ENCODE measurements around the gene FGR.
"Not testable (repeated sequence)": the region's sequence is repeated elsewhere in the genome, so short reads cannot be mapped to it uniquely, and the experiment has no call there.

Gene FGR

GRCh38 chr1:27634985-27635367, at the start of gene FGR:
FGR (minus strand) TSS chr1:27635185; CDS start chr1:27623916, 11,269 bp downstream.
- DNase-seq (ENCODE audit: low read depth): no peak
- no peak for TF ChIP-seq CTCF (IDR thresholded peaks at IDR 0.05; ENCODE audit: insufficient read depth, low read depth, low read length, missing control alignments)
- peak within 1 kb of the TSS; percentile 49 for H3K4me3 ChIP-seq (ENCODE audit: low read depth, low read length)

- TF ChIP-seq CTCF (IDR thresholded peaks at IDR 0.05; ENCODE audit: insufficient read depth, low read depth, low read length, missing control alignments): no peak
- no peak for DNase-seq (ENCODE audit: low read depth)
These were observed 49.2 kb upstream of the FGR start for GRCh38 chr1:27684176-27684575.

GRCh38 chr1:27682351-27682944, 47.5 kb upstream of the FGR start:
- DNase-seq (ENCODE audit: low read depth): no peak
- TF ChIP-seq CTCF (IDR thresholded peaks at IDR 0.05; ENCODE audit: insufficient read depth, low read depth, low read length, missing control alignments): no peak
- H3K4me3 ChIP-seq (ENCODE audit: low read depth, low read length): no peak overlapping the region

More at GRCh38 chr1:27684176-27684575, 49.2 kb upstream of the FGR start:
- H3K4me3 ChIP-seq (ENCODE audit: low read depth, low read length): no peak overlapping the region

- DNase-seq (ENCODE audit: low read depth); H3K4me3 ChIP-seq (ENCODE audit: low read depth, low read length): not testable (repeated sequence)
These were observed 46.6 kb upstream of the FGR start for GRCh38 chr1:27681580-27681979.

GRCh38 chr1:27680225-27680791, 45.3 kb upstream of the FGR start:
- DNase-seq (ENCODE audit: low read depth); H3K4me3 ChIP-seq (ENCODE audit: low read depth, low read length): not testable (repeated sequence)

- no peak for DNase-seq (ENCODE audit: low read depth)
- no peak for TF ChIP-seq CTCF (IDR thresholded peaks at IDR 0.05; ENCODE audit: insufficient read depth, low read depth, low read length, missing control alignments)
- no peak overlapping the region for H3K4me3 ChIP-seq (ENCODE audit: low read depth, low read length)
These were observed 43.8 kb upstream of the FGR start for GRCh38 chr1:27678747-27679146.

- DNase-seq (ENCODE audit: low read depth): no peak
- H3K4me3 ChIP-seq (ENCODE audit: low read depth, low read length): no peak overlapping the region
- no peak for TF ChIP-seq CTCF (IDR thresholded peaks at IDR 0.05; ENCODE audit: insufficient read depth, low read depth, low read length, missing control alignments)
These were observed 41.4 kb upstream of the FGR start for GRCh38 chr1:27676410-27676809.

DNA sequence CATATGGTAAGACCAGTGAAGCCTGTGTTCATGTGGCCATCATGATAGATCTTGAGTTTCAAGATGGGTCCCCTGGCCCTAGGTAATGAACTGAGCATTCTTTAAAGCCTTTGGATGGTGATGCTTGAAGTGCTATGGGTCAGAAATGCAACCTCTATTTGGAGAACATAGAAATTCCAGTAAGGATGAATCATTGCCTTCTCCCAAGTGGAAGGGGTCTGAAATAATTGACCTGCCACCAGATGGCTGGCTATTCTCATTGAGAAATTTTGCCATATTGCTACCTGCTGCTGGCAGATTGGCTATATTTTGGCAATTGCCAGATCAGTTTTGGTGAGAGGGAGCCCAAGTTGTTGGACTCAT, 37.7 kb upstream of the FGR start:
- DNase-seq (ENCODE audit: low read depth): no peak
- H3K4me3 ChIP-seq (ENCODE audit: low read depth, low read length): peak overlapping the region; percentile 67
- TF ChIP-seq CTCF (IDR thresholded peaks at IDR 0.05; ENCODE audit: insufficient read depth, low read depth, low read length, missing control alignments): no peak
